ENCODE results near the gene PTPN11.

DNA sequence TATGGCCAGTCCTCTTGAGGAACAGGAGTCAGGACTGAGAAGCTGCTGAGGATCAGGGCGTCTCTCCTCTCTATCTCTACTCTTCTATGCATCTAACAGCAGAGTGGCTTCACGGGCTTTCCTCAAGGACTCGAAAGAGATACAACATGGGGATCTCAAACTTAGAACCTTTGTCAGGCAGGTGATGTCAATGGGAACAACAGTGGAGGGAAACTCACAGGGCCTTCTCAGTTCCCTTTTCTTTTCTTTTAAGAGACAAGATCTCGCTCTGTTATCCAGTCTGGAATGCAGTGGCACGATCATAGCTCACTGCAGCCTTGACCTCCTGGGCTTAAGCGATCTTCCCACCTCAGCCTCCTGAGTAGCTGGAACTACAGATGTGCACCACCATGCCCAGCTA is 127.6 kb downstream of the PTPN11 start:
- TF ChIP-seq SUZ12 (IDR thresholded peaks at IDR 0.05; ENCODE audit: extremely low read depth, insufficient read depth, insufficient read length), result no peak
- no peak for TF ChIP-seq YY1 (IDR thresholded peaks at IDR 0.05; ENCODE audit: insufficient read depth, insufficient read length)
- TF ChIP-seq ZNF274 (IDR thresholded peaks at IDR 0.05; ENCODE audit: low read depth, low read length), result no peak

Data from NT2/D1 (cell line).